Esophagus squamous epithelium (tissue), 5 donors: ENCODE measurements around the gene TMTC2. TPM values are rescaled to one million over a fixed set of nuclear protein-coding genes. Genes with fewer than 3 reads are reported as not detected.

Source experiments
- DNase-seq: peaks from one replicate; lab custom pipeline; 2025; lab: John Stamatoyannopoulos, UW
- H3K27ac ChIP-seq, 4 donors: fragments of 200-600 bp; sonication (generic); one replicate each; pipeline ENCODE4 v1.5.1; 2016 to 2019; ENCODE audit warnings: mild to moderate bottlenecking in 1 of 4
- H3K27me3 ChIP-seq, 4 donors: fragments of 200-600 bp; sonication (generic); 1 replicate in 3 of 4; 2 replicates in 1 of 4; pipeline versions ENCODE4 v1.5.1 to v1.6.0; 2017 to 2021; ENCODE audit warnings: antibody characterized with exemption in 1 of 4
- H3K36me3 ChIP-seq, 3 donors: fragments of 200-600 bp; sonication (generic); one replicate each; pipeline ENCODE4 v1.5.1; 2016 to 2019
- H3K4me1 ChIP-seq, 3 donors: fragments of 200-600 bp; sonication (generic); one replicate each; pipeline ENCODE4 v1.5.1; 2017 to 2019
- H3K4me3 ChIP-seq, 4 donors: fragments of 200-600 bp; sonication (generic); 1 replicate in 3 of 4; 2 replicates in 1 of 4; pipeline ENCODE4 v1.5.1; 2016 to 2019; ENCODE audit warnings: mild to moderate bottlenecking in 2 of 4, moderate library complexity in 1 of 4
- H3K9me3 ChIP-seq, 3 donors: fragments of 200-600 bp; sonication (generic); one replicate each; pipeline ENCODE4 v1.5.1; 2016 to 2019
- CTCF ChIP-seq, 6 experiments: fragments of 450-650 bp in 4 of 6; fragments of 200-600 bp in 2 of 6; sonication (generic) in 2 of 6; IDR thresholded peaks; one replicate each; pipeline ENCODE4 v1.5.1; 2016 to 2019; ENCODE audit warnings: antibody characterized with exemption in 6 of 6, mild to moderate bottlenecking in 4 of 6, moderate library complexity in 4 of 6
- POLR2A ChIP-seq, 4 donors: fragments of 450-650 bp; IDR thresholded peaks; one replicate each; pipeline ENCODE4 v1.6.1; 2017; ENCODE audit warnings: antibody characterized with exemption in 4 of 4, mild to moderate bottlenecking in 4 of 4, moderate library complexity in 3 of 4
- intact Hi-C: fragments of 100-400 bp; cut with DNase I; formaldehyde crosslinking; loops from one replicate; pipeline ENCODE4 v1.15.0; 2022
- small RNA-seq, 4 donors: library from RNA; depleted of rRNA; stranded (forward); fragments of <200 nt; gene quantifications; one replicate each; pipeline ENCODE3, GENCODE V24; 2016
- total RNA-seq, 4 donors: library from RNA; depleted of rRNA; stranded (reverse); fragments of >200 nt; gene quantifications; one replicate each; pipeline ENCODE4 v1.1.0, GENCODE V29; 2016
- donor health status: DM: yes; HTN: yes; CAD: no.

TMTC2 gene
- total RNA-seq, 4 donors from 2014 or later, result 18.3 to 27.0 (median 21.8) TPM

GRCh38 chr12:83183132-83183531, 496.4 kb downstream of the TMTC2 start:
- Histone ChIP-seq H3K36me3 (no peaks in the 10 kb centered on the region), H3K4me3 (no peak overlapping the region), H3K4me1 (no peaks in the 10 kb centered on the region), H3K27ac (no peak overlapping the region), H3K27me3 (no peaks in the 10 kb centered on the region), H3K9me3 (no peaks in the 10 kb centered on the region)
- intact Hi-C loops, result no loop called here
- TF ChIP-seq POLR2A (IDR thresholded peaks at IDR 0.05) (no peak), CTCF (IDR thresholded peaks at IDR 0.05) (no peak)
- DNase-seq, result no peak

Small RNA genes within 50 kb of the gene (small RNA-seq; reads per million reads assigned to genes)
- 0 reads per million in 4 donors for gene RNU6-977P
